SU-DHL-6 (cell line): Measurements from ENCODE around the gene VPS37C.

Experiments
- H2AFZ ChIP-seq: fragments of 200-600 bp; sonication (generic); 2 replicates; pipeline ENCODE4 v1.6.1; 2014; ENCODE audit warnings: low read depth, mild to moderate bottlenecking, moderate library complexity, mixed read lengths, antibody characterized with exemption, low read length; ENCODE audit not compliant: severe bottlenecking
- H3F3A ChIP-seq: fragments of 200-600 bp; shearing (Covaris generic); 2 replicates; pipeline ENCODE4 v1.6.0; 2016; ENCODE audit warnings: antibody characterized with exemption, mild to moderate bottlenecking; ENCODE audit not compliant: insufficient read depth
- H3K27ac ChIP-seq: fragments of 200-600 bp; sonication (generic); 2 replicates; pipeline ENCODE4 v1.5.1; 2016; ENCODE audit warnings: low read depth, mild to moderate bottlenecking, low read length, moderate library complexity, mixed read lengths
- H3K27me3 ChIP-seq: fragments of 200-600 bp; sonication (generic), shearing (Covaris generic); 2 replicates; pipeline ENCODE4 v1.6.0; 2014; ENCODE audit warnings: mild to moderate bottlenecking, low read length
- H3K36me3 ChIP-seq: fragments of 200-600 bp; sonication (generic); 2 replicates; pipeline ENCODE4 v1.6.1; 2014; ENCODE audit warnings: mild to moderate bottlenecking, low read length, mixed read lengths
- H3K4me2 ChIP-seq: fragments of 300-600, 200-600 bp; shearing (Covaris generic), sonication (generic); 2 replicates; pipeline ENCODE4 v1.6.0; 2014; ENCODE audit warnings: low read length, low read depth, mild to moderate bottlenecking; ENCODE audit not compliant: poor library complexity, severe bottlenecking
- H3K4me3 ChIP-seq: fragments of 200-600 bp; sonication (generic); 2 replicates; pipeline ENCODE4 v1.5.1; 2014; ENCODE audit warnings: antibody characterized with exemption, low read length, mild to moderate bottlenecking, mixed read lengths; ENCODE audit not compliant: insufficient read depth, poor library complexity, severe bottlenecking
- H3K79me2 ChIP-seq: fragments of 200-600 bp; sonication (generic); 2 replicates; pipeline ENCODE4 v1.6.1; 2014; ENCODE audit warnings: mild to moderate bottlenecking, low read length, moderate library complexity; ENCODE audit not compliant: insufficient read depth
- H3K9ac ChIP-seq: fragments of 200-600 bp; sonication (generic); 2 replicates; pipeline ENCODE4 v1.7.0; 2014; ENCODE audit warnings: mild to moderate bottlenecking, low read length
- H3K9me2 ChIP-seq: fragments of 200-600 bp; sonication (generic); replicated peaks from 2 replicates; pipeline ENCODE4 v1.6.1; 2014; ENCODE audit warnings: low read length; ENCODE audit not compliant: insufficient read depth
- H3K9me3 ChIP-seq: fragments of 200-600 bp; sonication (generic); 2 replicates; pipeline ENCODE4 v1.6.1; 2014; ENCODE audit warnings: low read length, mixed read lengths; ENCODE audit not compliant: insufficient read depth
- H4K20me1 ChIP-seq: fragments of 200-600 bp; sonication (generic); 2 replicates; pipeline ENCODE4 v1.6.1; 2014; ENCODE audit warnings: low read depth, mild to moderate bottlenecking, antibody characterized with exemption, low read length, moderate library complexity, mixed read lengths
- CTCF ChIP-seq: fragments of 200-600 bp; sonication (generic); IDR thresholded peaks from one replicate; pipeline ENCODE4 v1.5.1; 2017; ENCODE audit warnings: antibody characterized with exemption, mild to moderate bottlenecking, low read length, moderate library complexity; ENCODE audit not compliant: insufficient read depth, poor library complexity, severe bottlenecking
- EZH2phosphoT487 ChIP-seq: fragments of 200-600 bp; sonication (generic), shearing (Covaris generic); conservative IDR thresholded peaks from 2 replicates; pipeline ENCODE4 v1.6.1; 2018; ENCODE audit warnings: mild to moderate bottlenecking, antibody characterized with exemption, low read length, moderate library complexity, mixed read lengths

Gene VPS37C

GRCh38 chr11:61089806-61090491 lies 71.3 kb downstream of the VPS37C start:
- Histone ChIP-seq H4K20me1 (no peaks in the 10 kb centered on the region), H3K9ac (no peak overlapping the region)

GRCh38 chr11:61087426-61088119 lies 73.7 kb downstream of the VPS37C start:
- no peak for TF ChIP-seq CTCF
- TF ChIP-seq EZH2phosphoT487, result no peak

More at GRCh38 chr11:61089806-61090491, 71.3 kb downstream of the VPS37C start:
- Histone ChIP-seq H3F3A (no peaks in the 10 kb centered on the region), H3K4me3 (no peak overlapping the region), H3K9me3 (no peaks in the 10 kb centered on the region), H3K4me2 (no peak overlapping the region), H3K27ac (no peak overlapping the region), H3K27me3 (no peaks in the 10 kb centered on the region), H3K36me3 (no peaks in the 10 kb centered on the region), H2AFZ (no peak overlapping the region), H3K79me2 (no peaks in the 10 kb centered on the region), H3K9me2 (no peaks in the 10 kb centered on the region)
- no peak for TF ChIP-seq CTCF
- no peak for TF ChIP-seq EZH2phosphoT487

GRCh38 chr11:61083601-61084147 lies 77.6 kb downstream of the VPS37C start:
- Histone ChIP-seq H3K9me3 (no peaks in the 10 kb centered on the region), H3K9me2 (no peaks in the 10 kb centered on the region), H3K4me3 (no peak overlapping the region), H3K4me2 (no peak overlapping the region), H4K20me1 (no peaks in the 10 kb centered on the region), H3K27me3 (no peaks in the 10 kb centered on the region), H2AFZ (no peak overlapping the region), H3K27ac (no peak overlapping the region), H3K79me2 (no peaks in the 10 kb centered on the region), H3F3A (no peaks in the 10 kb centered on the region), H3K36me3 (no peaks in the 10 kb centered on the region), H3K9ac (no peak overlapping the region)
- TF ChIP-seq CTCF (no peak), EZH2phosphoT487 (no peak)

More at GRCh38 chr11:61087426-61088119, 73.7 kb downstream of the VPS37C start:
- H3K27ac ChIP-seq, result no peak overlapping the region
- H3K4me3 ChIP-seq, result no peak overlapping the region
- no peaks in the 10 kb centered on the region for H4K20me1 ChIP-seq
- no peak overlapping the region for H3K9ac ChIP-seq
- no peaks in the 10 kb centered on the region for H3K36me3 ChIP-seq
- H3F3A ChIP-seq, result no peaks in the 10 kb centered on the region
- H3K27me3 ChIP-seq, result no peaks in the 10 kb centered on the region
- no peaks in the 10 kb centered on the region for H3K9me2 ChIP-seq
- H3K79me2 ChIP-seq, result no peaks in the 10 kb centered on the region
- H3K9me3 ChIP-seq, result no peaks in the 10 kb centered on the region
- no peak overlapping the region for H3K4me2 ChIP-seq
- no peak overlapping the region for H2AFZ ChIP-seq
